GM20000 (cell line): Measurements from ENCODE around the gene ETS2.

Experiments used
- DNase-seq: peaks from one replicate; pipeline ENCODE4 v3.0.0; 2012; ENCODE audit warnings: low spot score
- CTCF ChIP-seq: IDR thresholded peaks from 2 replicates; pipeline ENCODE4 v1.5.1; 2012; ENCODE audit warnings: mild to moderate bottlenecking, control low read depth; ENCODE audit errors: extremely low read depth, missing control alignments

Gene ETS2

GRCh38 chr21:38858026-38858811 lies 52.5 kb downstream of the ETS2 start:
- no peak for TF ChIP-seq CTCF

GRCh38 chr21:38858812-38859205 lies 53.1 kb downstream of the ETS2 start:
- no peak for TF ChIP-seq CTCF
- DNase-seq, result no peak

More at GRCh38 chr21:38858026-38858811, 52.5 kb downstream of the ETS2 start:
- DNase-seq, result no peak

- no peak for TF ChIP-seq CTCF
- no peak for DNase-seq
Observed at GRCh38 chr21:38859852-38860251, 54.1 kb downstream of the ETS2 start.

- no peak for DNase-seq
- no peak for TF ChIP-seq CTCF
Observed at GRCh38 chr21:38861056-38861455, 55.3 kb downstream of the ETS2 start.

- no peak for DNase-seq
- TF ChIP-seq CTCF, result no peak
Observed at GRCh38 chr21:38861989-38862683, 56.4 kb downstream of the ETS2 start.

GRCh38 chr21:38863291-38863690 lies 57.6 kb downstream of the ETS2 start:
- no peak for TF ChIP-seq CTCF
- no peak for DNase-seq

GRCh38 chr21:38863843-38864363 lies 58.2 kb downstream of the ETS2 start:
- TF ChIP-seq CTCF, result no peak
- no peak for DNase-seq
